DOHH2 (cell line): ENCODE data around the gene CIAO2B.

ENCODE experiments used
- EZH2phosphoT487 ChIP-seq: fragments of 200-600 bp; sonication (generic); IDR thresholded peaks from 2 replicates; pipeline ENCODE4 v1.6.1; 2017; ENCODE audit warnings: borderline replicate concordance, mild to moderate bottlenecking, antibody characterized with exemption, low read length, moderate library complexity, mixed read lengths
- TF ChIP-seq, protein P1 (sequence below): fragments of 200-600 bp; sonication (generic); IDR thresholded peaks from one replicate; pipeline ENCODE4 v1.5.1; 2014; ENCODE audit warnings: antibody characterized with exemption, mild to moderate bottlenecking, low read depth, low read length; ENCODE audit not compliant: poor library complexity, severe bottlenecking

DNA sequence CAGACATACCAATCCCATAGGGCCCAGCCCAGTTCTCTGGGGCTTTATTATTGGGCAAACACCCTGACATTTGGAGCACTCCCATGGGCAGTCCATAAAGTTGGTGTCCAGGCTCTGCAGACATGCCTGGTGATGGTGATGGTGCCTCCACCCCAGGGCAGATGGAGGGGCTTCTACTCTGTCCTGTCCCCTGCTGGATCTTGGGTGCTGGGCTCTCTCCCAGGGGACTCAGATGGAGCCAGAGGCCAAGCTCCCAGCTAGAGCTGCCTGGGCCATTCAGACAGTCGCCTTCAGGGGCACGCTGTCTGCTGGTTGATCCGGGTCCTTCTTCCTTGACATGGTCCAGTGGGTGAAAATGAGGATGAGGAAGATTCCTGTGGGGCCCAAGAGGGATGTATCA is 26.1 kb downstream of the CIAO2B start:
- TF ChIP-seq, protein P1, sequence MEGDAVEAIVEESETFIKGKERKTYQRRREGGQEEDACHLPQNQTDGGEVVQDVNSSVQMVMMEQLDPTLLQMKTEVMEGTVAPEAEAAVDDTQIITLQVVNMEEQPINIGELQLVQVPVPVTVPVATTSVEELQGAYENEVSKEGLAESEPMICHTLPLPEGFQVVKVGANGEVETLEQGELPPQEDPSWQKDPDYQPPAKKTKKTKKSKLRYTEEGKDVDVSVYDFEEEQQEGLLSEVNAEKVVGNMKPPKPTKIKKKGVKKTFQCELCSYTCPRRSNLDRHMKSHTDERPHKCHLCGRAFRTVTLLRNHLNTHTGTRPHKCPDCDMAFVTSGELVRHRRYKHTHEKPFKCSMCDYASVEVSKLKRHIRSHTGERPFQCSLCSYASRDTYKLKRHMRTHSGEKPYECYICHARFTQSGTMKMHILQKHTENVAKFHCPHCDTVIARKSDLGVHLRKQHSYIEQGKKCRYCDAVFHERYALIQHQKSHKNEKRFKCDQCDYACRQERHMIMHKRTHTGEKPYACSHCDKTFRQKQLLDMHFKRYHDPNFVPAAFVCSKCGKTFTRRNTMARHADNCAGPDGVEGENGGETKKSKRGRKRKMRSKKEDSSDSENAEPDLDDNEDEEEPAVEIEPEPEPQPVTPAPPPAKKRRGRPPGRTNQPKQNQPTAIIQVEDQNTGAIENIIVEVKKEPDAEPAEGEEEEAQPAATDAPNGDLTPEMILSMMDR: no peak
- no peak for TF ChIP-seq EZH2phosphoT487
